ENCODE results near the gene TLL2.
"Not testable (repeated sequence)": the region's sequence is repeated elsewhere in the genome, so short reads cannot be mapped to it uniquely, and the experiment has no call there.

The TLL2 gene

GRCh38 chr10:96513698-96514561 is at the start of gene TLL2:
TSS of gene TLL2 (minus strand) at chr10:96513926. CDS start at chr10:96513685, 241 bp downstream.
- peak; percentile 61 for DNase-seq (ENCODE audit: low read depth)

- no peak for DNase-seq (ENCODE audit: low read depth)
Measured at GRCh38 chr10:96560966-96561887, 47.5 kb upstream of the TLL2 start.

GRCh38 chr10:96560489-96560888 is 46.8 kb upstream of the TLL2 start:
- no peak for DNase-seq (ENCODE audit: low read depth)

- no peak for DNase-seq (ENCODE audit: low read depth)
Measured at GRCh38 chr10:96556003-96556402, 42.3 kb upstream of the TLL2 start.

- DNase-seq (ENCODE audit: low read depth), result no peak
Measured at GRCh38 chr10:96555330-96555729, 41.6 kb upstream of the TLL2 start.

GRCh38 chr10:96548589-96548988 is 34.9 kb upstream of the TLL2 start:
- no peak for DNase-seq (ENCODE audit: low read depth)

DNA sequence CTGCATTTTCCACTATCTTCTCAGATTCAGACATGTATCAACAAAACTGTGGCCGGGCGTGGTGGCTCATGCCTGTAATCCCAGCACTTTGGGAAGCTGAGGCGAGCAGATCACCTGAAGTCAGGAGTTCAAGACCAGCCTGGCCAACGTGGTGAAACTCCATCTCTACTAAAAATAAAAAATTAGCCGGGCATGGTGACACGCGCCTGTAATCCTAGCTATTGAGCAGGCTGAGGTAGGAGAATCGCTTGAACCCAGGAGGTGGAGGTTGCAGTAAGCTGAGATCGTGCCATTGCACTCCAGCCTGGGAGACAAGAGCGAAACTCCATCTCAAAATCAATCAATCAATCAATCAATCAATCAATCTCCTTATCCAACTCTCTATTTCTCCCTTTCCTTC is 31.8 kb upstream of the TLL2 start:
- not testable (repeated sequence) for DNase-seq (ENCODE audit: low read depth)

- DNase-seq (ENCODE audit: low read depth), result no peak
Measured at GRCh38 chr10:96541921-96542320, 28.2 kb upstream of the TLL2 start.

GRCh38 chr10:96540240-96540639 is 26.5 kb upstream of the TLL2 start:
- no peak for DNase-seq (ENCODE audit: low read depth)

DNA sequence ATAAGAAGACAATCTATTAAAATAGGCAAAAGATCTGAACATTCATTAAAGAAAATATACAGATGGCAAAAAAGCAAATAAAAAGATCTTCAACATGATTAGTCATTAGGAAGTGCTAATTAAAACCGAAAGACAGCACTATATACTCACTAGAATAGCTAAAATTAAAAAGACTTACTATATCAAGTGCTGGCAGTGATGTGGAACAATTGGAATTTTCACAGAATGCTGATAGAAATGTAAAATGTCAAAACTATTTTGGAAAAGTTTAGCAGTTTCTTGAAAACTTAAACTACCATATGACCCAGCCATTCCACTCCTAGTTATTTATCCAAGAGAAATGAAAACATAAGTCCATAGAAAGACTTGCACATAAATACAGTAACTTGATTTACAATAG is 25.0 kb upstream of the TLL2 start:
- no peak for DNase-seq (ENCODE audit: low read depth)

GRCh38 chr10:96536129-96536528 is 22.4 kb upstream of the TLL2 start:
- no peak for DNase-seq (ENCODE audit: low read depth)

DNA sequence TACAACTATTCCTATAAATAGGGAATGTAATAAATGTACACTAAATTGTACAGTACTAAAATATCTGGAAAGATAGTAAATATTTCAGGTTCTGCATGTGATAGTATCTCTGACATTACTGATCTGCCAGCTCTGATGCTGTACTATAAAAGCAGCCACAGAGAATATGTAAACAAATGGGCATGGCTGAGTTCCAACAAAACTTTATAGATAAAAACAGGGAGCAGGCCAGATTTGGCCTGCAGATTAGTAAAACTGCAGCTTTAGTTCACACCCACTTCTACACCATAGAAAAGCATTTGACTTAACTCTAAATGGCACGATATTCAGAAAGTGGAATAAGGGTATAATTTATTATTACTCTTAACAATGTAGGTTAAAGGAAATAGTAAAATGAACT is 18.8 kb upstream of the TLL2 start:
- no peak for DNase-seq (ENCODE audit: low read depth)

GRCh38 chr10:96529634-96530279 is 16.0 kb upstream of the TLL2 start:
- DNase-seq (ENCODE audit: low read depth), result no peak

GRCh38 chr10:96524741-96525140 is 11.0 kb upstream of the TLL2 start:
- no peak for DNase-seq (ENCODE audit: low read depth)

GRCh38 chr10:96517284-96517683 is 3.6 kb upstream of the TLL2 start:
- DNase-seq (ENCODE audit: low read depth), result no peak

GRCh38 chr10:96516337-96516736 is 2.6 kb upstream of the TLL2 start:
- no peak for DNase-seq (ENCODE audit: low read depth)

DNA sequence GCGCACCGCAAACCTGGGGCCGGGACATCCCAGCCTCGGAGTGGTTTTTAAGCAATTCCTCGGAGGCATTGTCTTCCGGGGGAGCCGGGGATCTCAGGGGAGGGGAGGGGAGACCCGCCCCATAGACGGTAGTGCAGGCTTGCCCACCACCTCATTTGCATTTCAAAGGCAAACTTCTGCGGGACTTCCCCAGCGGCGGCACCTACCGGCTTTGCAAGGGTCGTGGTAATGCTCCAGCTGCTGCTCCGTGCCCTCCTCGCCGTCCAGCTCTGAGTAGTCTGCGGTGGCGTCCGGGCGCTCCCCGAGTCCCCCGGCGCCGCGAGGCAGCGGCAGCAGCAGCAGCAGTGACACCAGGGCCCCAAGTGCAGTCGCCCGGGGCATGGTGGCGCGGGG is 425 bp downstream of the TLL2 start:
- DNase-seq (ENCODE audit: low read depth), result no peak

DNA sequence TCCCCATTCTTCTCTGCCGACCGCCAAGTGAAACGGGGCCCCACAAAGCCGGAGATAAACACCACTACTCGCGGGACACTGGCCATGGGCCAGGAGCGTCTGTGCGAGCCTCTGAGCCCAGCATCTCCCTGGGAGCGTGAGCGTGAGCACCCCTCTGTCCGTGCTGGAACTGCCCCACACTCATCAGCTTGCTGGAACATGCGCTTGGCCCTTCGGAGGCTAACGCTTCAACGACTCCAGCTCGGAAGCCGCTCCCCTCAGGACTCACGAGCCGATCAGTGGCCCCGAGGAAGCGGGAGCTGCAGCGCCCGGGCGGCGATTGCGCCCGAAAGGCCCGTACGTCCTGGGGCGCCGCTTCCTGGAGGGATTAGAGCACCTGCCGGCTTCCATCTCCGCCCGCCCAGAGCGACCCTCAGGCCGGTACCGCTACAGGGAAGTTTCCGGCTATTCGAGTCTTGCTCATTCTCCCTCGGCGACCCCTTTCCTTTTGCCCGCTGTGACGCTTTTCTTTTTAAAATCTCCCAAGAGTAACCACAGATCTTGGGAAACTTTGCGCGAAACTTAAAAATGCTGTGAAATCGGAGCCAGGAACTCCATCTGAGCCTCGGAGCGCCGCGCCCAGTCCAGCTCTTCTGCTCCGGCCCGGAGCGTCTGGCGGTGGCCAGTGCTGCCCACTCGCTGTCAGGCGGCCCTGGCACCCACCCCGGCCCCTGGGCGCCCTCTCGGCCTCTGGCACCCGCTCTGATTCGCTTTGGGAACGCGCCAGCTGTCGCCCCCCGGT is 1.0 kb downstream of the TLL2 start:
- no peak for DNase-seq (ENCODE audit: low read depth)

GRCh38 chr10:96511044-96511945 is 2.4 kb downstream of the TLL2 start:
- DNase-seq (ENCODE audit: low read depth), result no peak

DNA sequence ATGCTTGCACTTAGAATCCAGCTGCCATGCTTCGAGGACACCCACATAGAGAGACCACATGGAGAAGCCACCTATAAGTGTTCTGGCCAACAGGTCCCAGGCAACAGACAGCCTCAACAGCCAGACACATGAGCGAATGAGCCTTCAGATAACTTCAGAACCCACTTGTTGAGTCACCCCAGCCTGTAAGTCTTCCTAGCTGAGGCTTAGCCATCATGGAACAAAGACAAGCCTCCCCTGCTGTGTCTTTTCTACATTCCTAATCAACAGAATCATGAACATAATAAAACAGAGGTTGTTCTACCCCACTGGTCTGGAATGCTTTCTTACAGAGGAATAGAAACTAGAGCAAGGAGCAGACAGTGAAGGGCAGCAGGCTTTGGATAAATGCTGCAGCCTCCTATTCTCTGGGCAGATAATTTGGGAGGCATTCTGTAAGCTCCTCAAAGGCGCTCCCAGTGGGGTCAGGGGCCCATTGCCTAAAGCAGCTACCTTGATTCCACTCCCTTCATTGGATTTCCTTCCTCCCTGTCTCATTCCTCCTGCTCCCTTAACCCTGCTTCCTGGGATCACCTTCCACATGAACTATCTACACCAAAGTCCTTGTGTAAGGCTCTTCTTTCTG is 4.6 kb downstream of the TLL2 start:
- DNase-seq (ENCODE audit: low read depth), result no peak
